Activated T-helper 1 cell treated with anti-CD3 and anti-CD28 coated beads, Interleukin-2, amount 50 U/mL, for 16 hours (primary cell): ENCODE data around the gene ZFP37.
"Not testable (repeated sequence)": the region's sequence is repeated elsewhere in the genome, so short reads cannot be mapped to it uniquely, and the experiment has no call there.

Experiments
- DNase-seq, 2 donors: peaks; one replicate each; pipeline ENCODE4 v3.0.0-alpha.2; 2020; ENCODE audit warnings: low read depth in 1 of 2, low spot score in 1 of 2

ZFP37 gene

GRCh38 chr9:113056191-113057106 lies at the start of gene ZFP37:
ZFP37 (minus strand) TSS chr9:113056724; CDS start chr9:113056688, 36 bp downstream.
- peak; percentile 52 to 53 for DNase-seq

GRCh38 chr9:113105345-113105744 lies 48.8 kb upstream of the ZFP37 start:
- DNase-seq, result not testable (repeated sequence)

GRCh38 chr9:113095561-113095960 lies 39.0 kb upstream of the ZFP37 start:
- no peak for DNase-seq

- DNase-seq, result not testable (repeated sequence)
These were observed 33.4 kb upstream of the ZFP37 start for GRCh38 chr9:113089924-113090323.

GRCh38 chr9:113089143-113089505 lies 32.6 kb upstream of the ZFP37 start:
- not testable (repeated sequence) for DNase-seq

GRCh38 chr9:113088456-113089142 lies 32.1 kb upstream of the ZFP37 start:
- DNase-seq, result not testable (repeated sequence)

- DNase-seq, result not testable (repeated sequence)
These were observed 6.4 kb upstream of the ZFP37 start for GRCh38 chr9:113062932-113063310.

- DNase-seq, result not testable (repeated sequence)
These were observed 5.9 kb upstream of the ZFP37 start for GRCh38 chr9:113062256-113062931.

GRCh38 chr9:113061072-113061850 lies 4.7 kb upstream of the ZFP37 start:
- not testable (repeated sequence) for DNase-seq

- not testable (repeated sequence) for DNase-seq
These were observed 3.2 kb upstream of the ZFP37 start for GRCh38 chr9:113059581-113060284.

- no peak for DNase-seq
These were observed 669 bp upstream of the ZFP37 start for GRCh38 chr9:113057193-113057592.

- no peak for DNase-seq
These were observed 13.5 kb downstream of the ZFP37 start for GRCh38 chr9:113042884-113043657.

- DNase-seq, result no peak
These were observed 30.3 kb downstream of the ZFP37 start for GRCh38 chr9:113026200-113026599.

GRCh38 chr9:113018247-113018646 lies 38.3 kb downstream of the ZFP37 start:
- DNase-seq, result no peak

GRCh38 chr9:113012492-113012891 lies 44.0 kb downstream of the ZFP37 start:
- no peak for DNase-seq

- no peak for DNase-seq
These were observed 44.6 kb downstream of the ZFP37 start, which contains the start of gene ZNF883 for GRCh38 chr9:113011911-113012381. ZNF883 (minus strand) TSS chr9:113012192.

- DNase-seq, result no peak
These were observed 50.7 kb downstream of the ZFP37 start for GRCh38 chr9:113005777-113006176.

- no peak for DNase-seq
These were observed 59.1 kb downstream of the ZFP37 start for GRCh38 chr9:112997236-112997941.
